ENCODE measurements around the gene OR2D3.

- TF ChIP-seq FOXM1 (IDR thresholded peaks at IDR 0.05; ENCODE audit: low read depth) (no peak), CHD2 (IDR thresholded peaks at IDR 0.05; ENCODE audit: low read length, partially characterized antibody) (no peak)
These were observed 9.4 kb upstream of the OR2D3 start for GRCh38 chr11:6911378-6911777.
